Type B pancreatic cell (in vitro differentiated cells): ENCODE measurements around the gene IKBKE. TPM values are rescaled to one million over a fixed set of nuclear protein-coding genes. Genes with fewer than 3 reads are reported as not detected.

Source experiments
- DNase-seq: peaks from one replicate; pipeline ENCODE4 v3.0.0; 2021; ENCODE audit warnings: mixed read lengths; ENCODE audit not compliant: unreplicated experiment; ENCODE audit errors: extremely low spot score
- H3K27ac Mint-ChIP-seq: 2 replicates; pipeline ENCODE4 v1.8.0; 2021; ENCODE audit warnings: mild to moderate bottlenecking, mixed read lengths
- H3K27me3 Mint-ChIP-seq: 2 replicates; pipeline ENCODE4 v1.8.0; 2021; ENCODE audit warnings: mixed read lengths
- H3K36me3 Mint-ChIP-seq: 2 replicates; pipeline ENCODE4 v1.8.0; 2021; ENCODE audit warnings: mixed read lengths
- H3K4me1 Mint-ChIP-seq: one replicate; pipeline ENCODE4 v1.8.0; 2021; ENCODE audit warnings: mixed read lengths; ENCODE audit not compliant: unreplicated experiment
- H3K4me3 Mint-ChIP-seq: 2 replicates; pipeline ENCODE4 v1.8.0; 2021; ENCODE audit warnings: mild to moderate bottlenecking, mixed read lengths
- H3K9me3 Mint-ChIP-seq: 2 replicates; pipeline ENCODE4 v1.8.0; 2021; ENCODE audit warnings: mixed read lengths
- CTCF ChIP-seq: fragments of 200-600 bp; sonication (generic); conservative IDR thresholded peaks from 2 replicates; pipeline ENCODE4 v1.5.0; 2021; ENCODE audit warnings: antibody characterized with exemption, mild to moderate bottlenecking
- total RNA-seq: library from RNA; stranded (reverse); gene quantifications from 2 replicates; pipeline ENCODE4 v1.2.1, GENCODE V29; 2021; ENCODE audit warnings: low replicate concordance

Gene IKBKE
- total RNA-seq, 1 donor from 2014 or later, result 10.7 TPM

GRCh38 chr1:206497363-206497762, 27.1 kb downstream of the IKBKE start:
- H3K4me3 Mint-ChIP-seq, result no peak overlapping the region
- no peak for DNase-seq
- peaks cover 6% of the 10 kb centered on the region for H3K36me3 Mint-ChIP-seq
- H3K27ac Mint-ChIP-seq, result no peak overlapping the region
- TF ChIP-seq CTCF, result no peak
- H3K27me3 Mint-ChIP-seq, result peaks cover 13% of the 10 kb centered on the region
- H3K9me3 Mint-ChIP-seq, result no peaks in the 10 kb centered on the region
- H3K4me1 Mint-ChIP-seq, result peaks cover 5% of the 10 kb centered on the region

- no peak overlapping the region for H3K27ac Mint-ChIP-seq
- H3K4me3 Mint-ChIP-seq, result no peak overlapping the region
- H3K9me3 Mint-ChIP-seq, result no peaks in the 10 kb centered on the region
- no peak for TF ChIP-seq CTCF
- H3K36me3 Mint-ChIP-seq, result peaks cover 5% of the 10 kb centered on the region
- DNase-seq, result no peak
- peaks cover 5% of the 10 kb centered on the region for H3K4me1 Mint-ChIP-seq
- peaks cover 17% of the 10 kb centered on the region for H3K27me3 Mint-ChIP-seq
Observed at GRCh38 chr1:206497774-206498173, 27.5 kb downstream of the IKBKE start.

- no peak overlapping the region for H3K4me3 Mint-ChIP-seq
- DNase-seq, result no peak
- peaks cover 5% of the 10 kb centered on the region for H3K36me3 Mint-ChIP-seq
- no peak for TF ChIP-seq CTCF
- no peaks in the 10 kb centered on the region for H3K9me3 Mint-ChIP-seq
- H3K27ac Mint-ChIP-seq, result no peak overlapping the region
- peaks cover 26% of the 10 kb centered on the region for H3K27me3 Mint-ChIP-seq
- H3K4me1 Mint-ChIP-seq, result peaks cover 5% of the 10 kb centered on the region
Observed at GRCh38 chr1:206498685-206499084, 28.4 kb downstream of the IKBKE start.

- peaks cover 40% of the 10 kb centered on the region for H3K27me3 Mint-ChIP-seq
- DNase-seq, result no peak
- no peak overlapping the region for H3K27ac Mint-ChIP-seq
- TF ChIP-seq CTCF, result no peak
- H3K9me3 Mint-ChIP-seq, result no peaks in the 10 kb centered on the region
- H3K4me1 Mint-ChIP-seq, result peaks cover 5% of the 10 kb centered on the region
- H3K36me3 Mint-ChIP-seq, result peaks cover 5% of the 10 kb centered on the region
- H3K4me3 Mint-ChIP-seq, result no peak overlapping the region
Observed at GRCh38 chr1:206500046-206500445, 29.8 kb downstream of the IKBKE start.

GRCh38 chr1:206501881-206502280, 31.6 kb downstream of the IKBKE start:
- Mint-ChIP-seq H3K9me3 (no peaks in the 10 kb centered on the region), H3K36me3 (no peaks in the 10 kb centered on the region), H3K27ac (no peak overlapping the region), H3K27me3 (peaks cover 58% of the 10 kb centered on the region), H3K4me3 (no peak overlapping the region), H3K4me1 (no peaks in the 10 kb centered on the region)
- DNase-seq, result no peak
- TF ChIP-seq CTCF, result no peak

- H3K27me3 Mint-ChIP-seq, result peaks cover 61% of the 10 kb centered on the region
- no peaks in the 10 kb centered on the region for H3K4me1 Mint-ChIP-seq
- DNase-seq, result no peak
- no peaks in the 10 kb centered on the region for H3K36me3 Mint-ChIP-seq
- H3K4me3 Mint-ChIP-seq, result no peak overlapping the region
- TF ChIP-seq CTCF, result no peak
- no peaks in the 10 kb centered on the region for H3K9me3 Mint-ChIP-seq
- no peak overlapping the region for H3K27ac Mint-ChIP-seq
Observed at GRCh38 chr1:206502403-206502802, 32.1 kb downstream of the IKBKE start.
